SIG-M5 treated with dmso at 0.1 percent for 504 hours (cell line): ENCODE measurements around the gene ASB5.
"Not testable (repeated sequence)": the region's sequence is repeated elsewhere in the genome, so short reads cannot be mapped to it uniquely, and the experiment has no call there.

Source experiments
- DNase-seq: peaks from one replicate; lab custom pipeline; 2025; ENCODE audit not compliant: unreplicated experiment; lab: John Stamatoyannopoulos, UW

ASB5 gene, protein sequence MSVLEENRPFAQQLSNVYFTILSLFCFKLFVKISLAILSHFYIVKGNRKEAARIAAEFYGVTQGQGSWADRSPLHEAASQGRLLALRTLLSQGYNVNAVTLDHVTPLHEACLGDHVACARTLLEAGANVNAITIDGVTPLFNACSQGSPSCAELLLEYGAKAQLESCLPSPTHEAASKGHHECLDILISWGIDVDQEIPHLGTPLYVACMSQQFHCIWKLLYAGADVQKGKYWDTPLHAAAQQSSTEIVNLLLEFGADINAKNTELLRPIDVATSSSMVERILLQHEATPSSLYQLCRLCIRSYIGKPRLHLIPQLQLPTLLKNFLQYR

DNA sequence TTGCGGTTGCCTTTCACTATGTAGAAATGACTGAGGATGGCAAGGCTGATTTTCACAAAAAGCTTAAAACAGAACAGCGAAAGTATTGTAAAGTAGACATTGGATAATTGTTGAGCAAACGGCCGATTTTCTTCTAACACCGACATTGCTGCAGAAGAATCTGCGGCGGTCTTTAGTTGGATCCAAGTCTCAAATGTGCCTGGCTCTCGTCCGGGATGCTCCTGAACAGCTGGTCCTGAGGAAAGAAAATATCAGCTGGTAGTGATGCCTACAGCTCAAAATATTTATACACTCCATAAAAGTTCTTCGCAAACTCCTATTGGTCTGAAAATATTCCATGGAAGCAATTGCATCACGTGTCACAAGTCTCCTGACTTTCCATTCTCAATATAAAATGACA is at the start of gene ASB5:
ASB5 (minus strand) TSS at position 260 of the 400 bp plus-strand sequence; CDS start at position 146, 114 bp downstream.
- no peak for DNase-seq

DNA sequence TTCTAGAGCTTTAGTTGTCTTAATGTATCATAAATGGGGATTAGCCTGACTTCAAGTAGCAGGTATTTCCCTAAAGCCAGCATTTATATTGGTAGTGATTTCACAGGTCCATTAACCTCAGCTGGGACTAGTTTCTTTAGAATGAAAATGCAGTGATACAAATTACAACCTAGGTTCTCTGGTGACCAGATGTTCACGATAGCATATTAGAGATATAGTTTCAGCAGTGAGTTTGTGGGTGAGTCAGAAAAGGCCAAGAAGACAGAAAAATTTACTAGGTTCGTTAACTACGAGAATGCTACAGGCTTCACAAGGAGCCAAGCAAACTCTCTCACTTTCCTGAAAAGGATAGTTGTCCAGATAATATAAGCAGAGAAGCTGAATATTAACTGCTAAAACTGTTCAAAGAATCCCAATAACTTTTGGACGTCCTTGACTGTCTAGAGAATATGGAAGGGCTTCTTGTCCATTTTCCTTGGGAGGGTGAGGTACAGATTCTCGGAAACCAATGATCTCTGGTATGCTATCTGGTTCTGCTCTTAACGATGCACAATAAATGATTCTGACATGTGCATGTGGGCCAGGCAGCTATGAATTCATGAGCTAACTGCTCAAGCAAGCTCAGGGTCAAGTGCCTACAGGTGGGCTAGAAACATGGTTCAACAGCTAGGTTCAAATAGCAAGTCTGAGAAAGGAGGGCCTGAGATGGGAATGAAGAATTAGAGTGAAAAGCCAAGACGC is 44.7 kb upstream of the ASB5 start:
- DNase-seq, result no peak

DNA sequence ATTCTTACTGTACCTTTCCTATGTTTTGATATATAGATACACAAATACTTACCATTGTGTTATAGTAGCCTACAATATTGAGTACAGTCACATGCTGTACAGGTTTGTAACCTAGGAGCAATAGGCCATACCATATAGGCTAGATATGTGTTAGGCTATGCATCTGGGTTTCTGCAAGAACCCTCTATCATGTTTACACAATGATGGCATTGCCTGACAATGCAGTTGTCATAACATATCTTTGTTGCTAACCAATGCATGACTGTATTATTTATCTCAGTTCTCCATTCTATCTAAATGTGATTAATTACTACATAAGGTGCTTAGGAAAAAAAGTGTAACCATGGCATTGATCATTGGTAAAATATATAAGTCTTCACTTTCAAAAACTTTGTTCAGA is 40.8 kb upstream of the ASB5 start:
- no peak for DNase-seq

DNA sequence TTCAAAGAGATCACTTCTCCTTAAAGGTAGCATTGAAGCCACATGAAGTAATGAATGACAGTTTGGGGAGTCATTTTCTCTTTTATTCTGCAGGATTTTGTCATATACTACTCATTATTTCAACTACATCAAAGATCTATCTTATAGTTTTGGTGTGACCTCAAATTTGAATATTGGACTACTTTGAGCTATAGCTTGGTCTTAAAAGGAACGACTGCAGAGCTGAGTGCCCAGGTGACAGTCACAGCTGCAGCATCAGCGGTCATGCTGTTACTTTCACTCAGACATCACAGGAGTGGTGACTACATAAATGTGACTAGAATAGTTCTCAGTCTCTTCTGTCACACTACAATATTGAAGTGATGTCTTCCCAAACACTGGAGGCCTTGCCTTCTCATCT is 40.0 kb upstream of the ASB5 start:
- no peak for DNase-seq

DNA sequence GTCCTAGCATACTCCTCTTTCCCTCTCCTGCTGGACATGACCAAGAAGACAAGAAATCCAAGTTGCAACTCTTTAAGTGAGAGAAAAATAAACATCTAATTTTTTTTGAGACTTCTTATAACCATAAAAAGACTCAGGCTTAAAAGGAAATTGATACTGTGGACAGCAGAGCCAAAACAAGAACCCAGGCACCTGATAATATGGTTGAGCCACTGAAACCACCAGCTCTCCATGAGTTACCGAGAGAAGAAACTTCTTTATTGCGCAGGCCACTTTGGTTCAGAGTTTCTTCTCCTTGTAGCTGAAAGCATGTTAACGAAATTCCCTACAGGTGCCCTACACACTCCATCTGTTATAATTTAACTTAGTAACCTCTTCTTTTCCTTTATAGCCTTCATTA is 39.4 kb upstream of the ASB5 start:
- no peak for DNase-seq

DNA sequence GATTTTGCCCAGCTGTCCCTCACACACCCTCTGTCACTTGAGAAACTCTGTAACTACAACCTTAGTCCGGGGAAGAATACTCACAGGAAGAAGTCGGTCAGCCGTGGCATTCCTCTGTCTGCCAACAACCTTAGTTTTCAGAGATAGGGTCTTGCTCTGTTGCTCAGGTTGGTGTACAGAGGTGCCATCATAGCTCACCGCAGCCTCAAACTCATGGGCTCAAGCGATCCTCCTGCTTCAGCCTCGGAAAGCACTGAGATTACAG is 38.6 kb upstream of the ASB5 start:
- DNase-seq, result no peak

DNA sequence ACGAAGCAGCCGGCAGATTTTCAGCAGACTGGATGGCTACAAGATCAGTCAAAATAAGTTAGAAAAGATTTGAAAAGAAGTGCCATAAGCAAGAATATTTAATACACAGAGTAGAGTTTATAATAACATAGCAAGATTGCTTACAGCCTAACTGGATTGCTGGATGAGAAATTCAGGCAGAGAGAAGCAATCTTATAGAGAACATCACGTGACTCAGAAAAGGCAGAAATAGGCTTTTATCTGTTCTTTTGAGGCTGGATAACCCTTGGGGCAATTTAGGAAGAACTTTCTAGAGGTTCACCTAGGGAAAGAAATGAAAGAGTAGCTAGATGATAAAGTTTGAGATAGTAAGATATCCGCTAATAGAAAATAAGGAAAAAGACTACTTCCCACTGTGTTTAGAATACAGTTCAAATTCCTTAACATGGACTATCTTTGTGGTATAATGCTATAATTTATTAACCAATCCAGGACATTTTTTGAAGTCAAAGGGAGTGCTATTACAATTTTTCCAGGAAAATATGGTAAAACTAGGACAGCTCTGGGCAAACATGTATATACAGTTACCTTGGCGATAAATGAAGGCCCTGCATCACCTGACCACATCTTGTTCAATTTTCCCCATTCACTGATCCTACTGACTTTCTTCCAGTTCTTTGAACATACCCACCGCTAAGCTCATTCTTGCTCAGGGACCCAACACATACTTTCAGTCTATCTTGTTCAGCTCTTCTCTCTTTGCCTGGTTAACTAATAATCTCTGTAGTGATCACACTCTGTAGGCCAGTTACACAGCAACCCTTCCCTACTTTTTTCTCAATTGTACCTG is 38.0 kb upstream of the ASB5 start:
- no peak for DNase-seq

DNA sequence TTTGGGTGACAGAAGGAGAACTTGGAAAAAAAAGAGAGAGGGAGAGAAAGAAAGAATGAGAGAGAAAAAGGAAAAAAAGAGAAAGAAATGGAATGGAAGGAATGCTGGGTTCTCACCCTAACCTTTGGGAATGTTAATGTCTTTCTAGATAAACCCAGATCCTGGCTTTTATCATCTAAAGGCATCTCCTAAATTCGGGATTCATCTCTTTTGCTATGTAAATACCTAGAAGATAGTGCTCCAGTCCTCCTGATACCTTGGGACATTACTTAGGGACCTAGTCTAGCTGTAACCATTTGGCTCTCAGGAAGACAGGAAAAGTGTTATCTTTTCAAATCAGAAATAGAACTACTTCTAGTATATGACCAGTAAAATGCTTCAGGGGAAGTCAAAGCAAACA is 34.9 kb upstream of the ASB5 start:
- DNase-seq, result no peak

DNA sequence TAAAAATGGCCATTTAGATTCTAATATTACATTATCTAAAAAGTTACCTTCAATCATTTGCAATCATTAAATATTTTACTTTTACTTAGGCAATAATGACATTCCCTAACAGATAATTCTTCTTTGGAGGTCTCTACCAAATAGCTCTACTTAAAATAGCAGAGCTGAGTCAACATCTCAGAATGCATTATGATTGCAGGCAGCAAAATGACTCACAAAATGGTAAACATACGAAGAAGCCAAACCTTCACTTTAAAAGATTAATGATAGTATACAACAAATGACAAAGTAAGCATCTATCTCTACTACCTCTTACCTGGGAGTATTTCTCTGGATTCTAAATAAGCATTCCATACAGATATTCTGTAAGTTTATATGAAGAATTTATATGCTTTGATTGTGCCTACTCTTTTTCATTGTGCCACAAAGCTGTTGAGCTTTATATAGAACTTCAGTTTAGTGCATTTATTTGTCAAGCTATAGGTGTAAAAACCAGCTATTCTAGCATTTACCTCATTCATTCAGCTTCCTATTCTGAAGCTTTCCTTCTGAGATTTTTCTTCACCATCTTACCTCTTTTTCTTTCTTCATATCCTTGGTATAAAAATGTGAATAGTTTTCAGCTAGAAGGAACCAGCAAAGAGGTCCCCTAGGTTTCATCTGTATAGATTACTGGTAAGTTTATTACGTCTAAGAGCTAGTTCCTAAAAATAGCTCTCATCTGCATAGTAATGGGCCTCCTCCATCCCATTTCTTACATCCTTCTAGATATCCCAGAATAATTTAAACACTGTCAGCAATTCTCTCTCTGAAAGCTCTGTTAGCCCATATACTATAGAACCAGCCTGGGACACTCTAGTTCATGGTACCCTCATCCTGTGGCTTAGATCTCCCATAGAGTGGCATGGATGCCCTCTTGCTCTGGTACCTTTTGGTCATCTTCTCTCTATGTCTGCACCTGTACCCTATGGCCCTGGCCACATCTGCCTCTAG is 33.6 kb upstream of the ASB5 start:
- DNase-seq, result no peak

DNA sequence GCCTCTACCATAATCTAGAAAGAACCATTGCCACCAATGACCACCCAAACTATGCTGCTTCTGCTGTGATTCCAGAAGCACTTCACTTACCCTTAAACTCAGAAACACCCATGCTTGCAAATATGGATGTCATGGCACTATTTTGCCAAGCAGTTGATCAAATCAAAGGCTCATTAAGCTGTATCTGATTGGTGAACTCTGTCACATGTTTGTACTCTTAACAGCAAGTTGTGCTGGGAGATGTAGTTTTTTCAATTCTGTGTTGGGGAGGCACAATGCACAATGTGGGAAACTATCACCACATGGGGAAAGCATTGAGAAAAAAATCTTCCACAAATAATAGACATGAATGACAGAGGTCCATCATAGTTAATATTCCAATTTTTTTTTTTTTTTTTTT is 31.5 kb upstream of the ASB5 start:
- no peak for DNase-seq

DNA sequence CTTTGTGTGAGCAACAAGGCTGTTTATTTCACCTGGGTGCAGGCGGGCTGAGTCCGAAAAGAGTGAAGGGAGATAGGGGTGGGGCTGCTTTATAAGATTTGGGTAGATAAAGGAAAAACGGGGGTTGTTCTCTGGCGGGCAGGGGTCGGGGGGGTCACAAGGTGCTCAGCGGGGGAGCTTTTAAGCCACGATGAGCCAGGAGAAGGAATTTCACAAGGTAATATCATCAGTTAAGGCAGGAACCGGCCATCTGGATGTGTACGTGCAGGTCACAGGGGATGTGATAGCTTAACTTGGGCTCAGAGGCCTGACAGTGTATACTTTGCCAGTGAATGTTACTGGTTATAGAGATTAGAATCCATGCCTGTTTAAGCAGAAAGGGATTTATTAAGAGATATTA is 31.0 kb upstream of the ASB5 start:
- no peak for DNase-seq

DNA sequence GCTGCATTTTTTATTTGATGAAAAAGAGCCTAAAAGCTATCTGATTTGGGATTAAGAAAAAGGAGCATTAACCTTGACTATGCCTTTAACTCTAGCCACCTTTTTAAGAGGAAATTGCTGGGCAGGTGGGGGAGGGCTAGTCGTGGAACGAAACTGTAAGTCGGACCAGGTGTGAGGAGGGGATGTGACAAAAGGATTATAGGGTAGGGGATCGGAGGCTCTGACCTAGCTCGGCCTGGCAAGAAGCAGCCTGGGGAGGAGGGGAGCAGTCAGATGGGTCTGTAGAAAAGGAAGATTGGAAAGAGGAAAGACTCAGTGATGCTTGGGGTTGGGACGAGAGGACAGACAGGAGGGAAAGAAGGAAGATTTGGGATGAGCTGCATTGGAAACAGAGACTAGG is 29.6 kb upstream of the ASB5 start:
- no peak for DNase-seq

DNA sequence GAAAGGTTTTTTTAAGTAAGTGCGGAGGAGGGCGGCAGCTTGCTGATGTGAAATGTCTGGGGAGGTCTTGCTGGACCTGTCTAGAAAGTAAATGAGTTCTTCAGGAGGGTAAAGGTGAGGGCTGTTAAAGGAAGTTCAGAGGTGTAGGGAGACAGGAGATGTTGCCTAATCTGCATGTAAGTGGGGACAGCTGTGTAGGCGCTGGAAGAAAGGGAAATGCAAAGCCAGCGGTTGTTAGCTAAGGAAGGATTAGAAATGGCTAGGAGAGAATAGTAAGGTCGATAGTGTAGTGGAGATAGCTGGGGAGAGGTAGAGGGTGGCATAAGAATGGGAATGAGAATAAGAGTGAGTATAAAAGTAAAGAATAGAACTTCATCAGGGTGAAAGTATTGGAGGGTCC is 26.9 kb upstream of the ASB5 start:
- not testable (repeated sequence) for DNase-seq

DNA sequence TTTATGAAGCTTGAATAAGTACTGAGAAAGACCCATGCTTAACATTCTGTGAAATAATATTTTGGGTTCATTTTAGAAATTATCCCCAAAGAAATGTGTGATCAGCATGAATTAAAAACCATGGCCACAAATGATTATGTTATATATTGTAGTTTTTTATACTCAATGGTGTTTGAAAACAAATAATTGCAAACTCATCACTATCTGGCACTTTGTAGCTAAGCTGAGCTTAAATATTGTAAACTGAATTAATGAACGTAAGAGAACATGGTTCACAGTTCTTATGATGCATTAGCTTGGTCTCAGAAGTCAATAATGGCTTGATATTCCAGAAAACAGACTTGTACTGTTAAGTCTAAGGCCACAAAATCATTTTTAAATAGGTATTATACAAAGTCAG is 24.6 kb upstream of the ASB5 start:
- no peak for DNase-seq

DNA sequence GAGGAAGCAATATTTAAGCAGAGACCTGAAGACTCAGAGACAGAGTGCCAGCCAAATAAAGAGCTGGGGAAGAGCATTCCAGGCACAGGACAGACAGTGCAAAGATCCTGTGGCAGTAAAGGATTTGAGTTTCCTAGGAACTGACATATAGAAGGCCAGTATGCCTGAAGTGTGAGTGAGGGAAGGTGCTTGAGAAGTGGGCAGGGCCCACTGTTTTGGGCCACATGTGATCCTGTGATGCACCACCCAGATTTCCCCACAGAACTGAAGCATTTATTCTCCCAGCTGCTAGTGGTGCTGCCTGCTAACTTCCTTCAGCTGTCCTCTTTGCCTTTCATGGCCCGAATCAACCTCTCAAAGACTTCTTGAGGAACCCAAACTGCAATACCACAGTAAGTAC is 23.9 kb upstream of the ASB5 start:
- no peak for DNase-seq

DNA sequence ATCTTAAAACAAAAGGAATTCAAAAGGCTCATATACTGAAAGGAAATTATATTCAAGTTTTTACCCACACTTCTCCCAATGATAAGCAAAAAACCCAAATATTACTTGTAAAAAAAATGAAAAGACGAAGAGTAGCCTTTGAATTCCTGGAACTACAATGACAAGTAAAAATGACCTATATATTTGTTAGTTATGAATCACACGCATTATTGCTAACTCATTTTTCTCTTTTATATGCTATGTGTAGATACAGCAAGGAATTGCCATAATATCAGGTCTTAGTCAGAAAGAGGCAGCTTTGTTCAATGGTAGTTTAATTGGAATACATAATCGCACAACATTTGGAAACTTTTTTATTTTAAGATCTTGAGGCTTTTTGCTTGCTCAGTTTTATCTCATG is 22.7 kb upstream of the ASB5 start:
- DNase-seq, result no peak

DNA sequence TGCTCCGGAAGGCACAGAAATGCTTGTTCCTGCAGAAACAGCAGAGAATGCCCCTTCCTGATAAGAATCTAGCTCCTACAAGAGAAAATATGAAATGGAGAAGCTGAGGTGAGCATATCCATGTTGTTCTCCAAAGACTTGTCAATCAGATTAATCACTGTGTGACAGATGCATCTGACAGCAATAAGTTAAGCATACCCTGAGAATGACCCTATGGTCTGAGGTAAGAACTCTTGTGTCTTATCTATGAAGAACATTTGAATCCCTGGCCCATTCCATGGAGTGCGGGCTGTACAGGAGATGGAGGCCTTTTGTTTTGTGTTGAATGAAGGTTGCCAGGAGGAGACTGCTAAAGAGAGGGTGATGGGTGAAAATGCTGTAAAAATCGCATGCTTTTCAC is 21.5 kb upstream of the ASB5 start:
- no peak for DNase-seq

DNA sequence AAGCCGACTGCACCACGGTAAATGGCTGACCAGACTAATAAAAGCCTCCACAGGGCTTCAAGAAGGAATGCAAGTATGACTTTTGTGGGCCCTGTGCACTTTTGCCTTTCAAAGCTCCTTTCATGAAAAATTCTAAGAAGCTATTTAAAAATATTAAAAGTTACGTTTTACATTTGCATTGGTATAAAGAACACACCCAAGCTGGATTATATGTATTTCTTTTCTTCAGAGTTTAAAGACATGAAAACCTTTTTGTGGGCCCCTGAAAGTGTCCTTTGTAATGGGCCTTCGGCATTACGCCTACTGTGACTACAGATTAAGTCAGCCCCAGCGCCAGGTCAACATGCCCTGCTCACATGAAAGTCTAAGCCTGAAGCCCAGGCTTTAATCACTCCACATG is 20.5 kb upstream of the ASB5 start:
- DNase-seq, result no peak

DNA sequence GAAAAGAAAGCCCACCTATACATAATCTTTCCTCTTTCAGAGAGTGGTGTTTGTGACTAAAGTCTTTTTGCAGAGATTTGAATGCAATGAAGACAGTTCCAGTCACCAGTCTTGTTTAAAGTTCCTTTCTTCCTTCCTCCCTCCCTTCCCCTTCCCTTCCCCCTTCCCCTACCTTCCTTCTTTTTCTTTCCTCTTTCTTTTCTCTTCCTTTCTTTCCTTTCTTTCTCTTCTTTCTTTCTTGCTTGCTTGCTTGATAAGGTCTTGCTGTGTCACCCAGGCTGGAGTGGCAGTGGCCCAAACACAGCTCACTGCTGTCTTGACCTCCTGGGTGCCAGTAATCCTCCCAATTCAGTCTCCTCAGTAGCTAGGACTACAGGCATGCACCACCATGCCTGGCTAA is 19.0 kb upstream of the ASB5 start:
- DNase-seq, result no peak

DNA sequence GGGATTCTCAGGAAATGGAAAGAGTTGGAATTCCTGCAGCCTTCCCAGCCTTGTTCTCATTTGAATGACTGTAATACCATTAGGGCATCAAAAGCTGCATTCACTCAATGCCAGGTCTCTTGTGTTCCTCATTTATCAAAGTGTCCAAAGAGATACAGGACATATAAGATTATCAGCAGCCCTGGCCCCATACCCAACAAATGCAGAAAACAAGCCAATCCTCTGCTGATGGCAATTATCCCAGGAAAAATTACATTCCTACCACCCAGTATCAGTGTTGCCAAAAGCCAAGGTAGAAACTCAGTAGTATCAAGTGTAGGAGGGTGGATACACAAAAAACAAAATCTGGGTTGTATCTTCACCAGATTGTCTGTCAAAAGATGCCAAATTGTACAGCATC is 18.5 kb upstream of the ASB5 start:
- DNase-seq, result no peak

DNA sequence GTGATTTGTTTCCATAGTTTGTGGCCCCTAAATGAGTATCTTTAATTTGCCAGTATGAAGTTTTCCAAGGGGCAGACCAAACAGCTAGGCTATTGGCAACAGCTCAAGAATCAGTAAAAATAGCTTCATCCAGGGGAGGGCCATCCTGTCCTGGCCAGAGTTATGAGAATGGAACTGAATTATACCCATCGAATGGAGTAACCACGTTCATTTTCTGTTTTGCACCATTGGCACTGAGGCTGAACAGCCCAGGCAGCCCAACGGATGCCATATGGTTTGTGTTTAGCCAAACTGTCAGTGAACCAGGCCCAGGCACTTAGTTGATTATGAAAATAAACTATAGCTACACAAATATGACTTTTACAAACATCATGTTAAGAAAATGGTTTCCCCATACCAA is 17.7 kb upstream of the ASB5 start:
- no peak for DNase-seq
